BLaER1 treated with 17β-estradiol and CSF1 and Interleukin-3, amounts not matched to agents 10 nM and 100 nM (cell line): ENCODE measurements around the gene CSNK1G1.
"Not testable (repeated sequence)": the region's sequence is repeated elsewhere in the genome, so short reads cannot be mapped to it uniquely, and the experiment has no call there.

Experiments
- H3K27ac ChIP-seq, 11 experiments: shearing (Covaris generic); formaldehyde crosslinking; 2 replicates each; pipeline ENCODE4 v1.8.1; 2022
- H3K27me3 ChIP-seq, 11 experiments: shearing (Covaris generic); formaldehyde crosslinking; 2 replicates each; pipeline ENCODE4 v1.8.1; 2022
- H3K36me3 ChIP-seq, 11 experiments: shearing (Covaris generic); formaldehyde crosslinking; 2 replicates each; pipeline ENCODE4 v1.8.1; 2022
- H3K4me1 ChIP-seq, 10 experiments: shearing (Covaris generic); formaldehyde crosslinking; 2 replicates each; pipeline ENCODE4 v1.8.1; 2022
- H3K4me2 ChIP-seq, 11 experiments: shearing (Covaris generic); formaldehyde crosslinking; 2 replicates each; pipeline ENCODE4 v1.8.1; 2022
- H3K4me3 ChIP-seq, 10 experiments: shearing (Covaris generic); formaldehyde crosslinking; 2 replicates each; pipeline ENCODE4 v1.8.1; 2022
- H3K9ac ChIP-seq, 11 experiments: shearing (Covaris generic); formaldehyde crosslinking; 2 replicates each; pipeline ENCODE4 v1.8.1; 2022
- H3K9me3 ChIP-seq, 11 experiments: shearing (Covaris generic); formaldehyde crosslinking; replicated peaks in 1 of 11; 2 replicates each; pipeline ENCODE4 v1.8.1; 2022
- H4K20me1 ChIP-seq, 11 experiments: shearing (Covaris generic); formaldehyde crosslinking; 2 replicates each; pipeline ENCODE4 v1.8.1; 2022
- Cebpa-rat ChIP-seq, 11 experiments: shearing (Covaris generic); IDR thresholded peaks; 2 replicates each; pipeline ENCODE4 v1.8.1; 2022

CSNK1G1 gene

DNA sequence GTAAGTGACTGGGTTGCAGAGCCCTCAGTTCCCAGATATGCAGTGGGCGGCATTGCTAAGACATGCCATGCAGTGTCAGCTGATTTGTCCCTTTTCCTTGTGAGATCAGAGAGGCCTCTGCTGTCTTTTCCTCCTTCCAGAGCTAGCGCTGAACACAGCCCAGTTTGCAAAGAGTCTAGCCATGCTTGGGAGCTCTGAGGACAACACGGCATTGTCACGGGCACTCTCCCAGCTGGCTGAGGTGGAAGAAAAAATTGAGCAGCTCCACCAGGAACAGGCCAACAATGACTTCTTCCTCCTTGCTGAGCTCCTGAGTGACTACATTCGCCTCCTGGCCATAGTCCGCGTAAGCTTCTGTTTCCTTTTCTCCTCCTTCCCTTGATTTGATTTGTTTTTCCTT is 224.4 kb downstream of the CSNK1G1 start:
- H3K27ac ChIP-seq: no peak overlapping the region

DNA sequence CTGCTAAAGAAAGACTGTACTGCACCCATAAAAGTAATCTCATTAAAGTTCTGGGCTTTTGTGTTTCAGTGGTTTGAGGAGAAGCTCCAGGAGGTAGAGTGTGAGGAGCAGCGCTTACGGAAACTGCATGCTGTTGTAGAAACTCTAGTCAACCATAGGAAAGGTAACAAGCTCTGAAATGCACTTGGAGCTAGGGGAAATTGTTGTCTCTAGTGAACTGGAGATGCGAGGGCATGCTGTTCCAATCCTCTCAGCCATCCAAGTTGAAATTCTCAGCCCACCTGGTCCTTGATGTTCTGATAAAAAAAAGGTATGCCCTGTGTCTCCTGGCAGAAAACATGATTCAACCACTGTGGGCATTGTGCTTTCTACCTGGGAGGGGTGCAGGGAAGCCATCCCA is 225.8 kb downstream of the CSNK1G1 start:
- no peaks in the 10 kb centered on the region for H3K27me3 ChIP-seq
- H3K4me3 ChIP-seq: no peak overlapping the region
- TF ChIP-seq Cebpa-rat (IDR thresholded peaks at IDR 0.05): no peak
- H3K36me3 ChIP-seq: peaks cover 99 to 100% (median 100%) of the 10 kb centered on the region in 11 experiments
- no peak overlapping the region for H3K27ac ChIP-seq
- no peak overlapping the region for H3K4me2 ChIP-seq
- no peaks in the 10 kb centered on the region for H3K4me1 ChIP-seq
- no peak overlapping the region for H3K9ac ChIP-seq
- peaks cover 0 to 99% (median 16%) of the 10 kb centered on the region in 11 experiments; a peak in 14 of 22 replicates for H4K20me1 ChIP-seq
- no peaks in the 10 kb centered on the region for H3K9me3 ChIP-seq

More for the DNA sequence above, 224.4 kb downstream of the CSNK1G1 start:
- Histone ChIP-seq H3K27me3 (no peaks in the 10 kb centered on the region), H3K9me3 (no peaks in the 10 kb centered on the region), H3K9ac (no peak overlapping the region), H3K4me1 (peaks cover 0 to 7% (median 1%) of the 10 kb centered on the region in 10 experiments; a peak in 9 of 20 replicates), H3K36me3 (peaks cover 96 to 100% (median 100%) of the 10 kb centered on the region in 11 experiments), H3K4me3 (no peak overlapping the region), H3K4me2 (no peak overlapping the region), H4K20me1 (peaks cover 0 to 97% (median 16%) of the 10 kb centered on the region in 11 experiments; a peak in 15 of 22 replicates)
- no peak for TF ChIP-seq Cebpa-rat (IDR thresholded peaks at IDR 0.05)

DNA sequence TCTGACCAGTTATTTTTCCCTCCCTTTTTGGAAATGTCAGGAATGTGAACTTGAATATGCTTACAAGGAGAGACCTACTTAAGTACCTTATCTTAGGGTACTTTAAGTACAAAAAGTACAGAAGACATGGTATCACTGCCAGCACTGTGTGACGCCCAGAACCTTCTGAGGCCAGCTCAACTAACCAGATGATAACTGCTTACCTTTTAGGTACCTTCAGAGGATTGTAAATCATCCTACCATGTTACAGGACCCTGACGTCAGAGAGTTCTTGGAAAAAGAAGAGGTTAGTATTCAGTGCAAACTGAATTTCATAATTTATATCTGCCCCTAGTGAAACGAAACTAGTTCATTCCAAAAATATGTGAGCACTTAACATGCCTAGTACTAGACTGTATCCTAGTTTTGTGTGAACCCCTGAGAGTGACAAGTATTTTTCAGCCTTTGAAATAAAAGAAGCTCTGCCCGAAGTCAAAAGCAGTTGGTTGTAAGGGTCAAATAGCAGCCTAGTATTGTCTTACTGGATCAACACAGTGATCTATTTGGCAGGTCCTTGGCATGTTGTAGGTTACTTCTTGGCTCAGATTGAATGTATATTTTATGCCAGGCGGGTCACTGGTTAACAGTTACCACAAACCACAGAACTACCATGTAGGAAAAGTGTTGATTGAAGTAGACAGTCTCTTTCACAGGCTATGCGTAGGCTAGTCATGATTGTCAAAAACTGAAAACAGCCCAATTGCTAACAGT is 228.3 kb downstream of the CSNK1G1 start:
- Histone ChIP-seq H4K20me1 (peaks cover 0 to 99% (median 15%) of the 10 kb centered on the region in 11 experiments; a peak in 10 of 22 replicates), H3K36me3 (peaks cover 99 to 100% (median 100%) of the 10 kb centered on the region in 11 experiments), H3K27ac (no peak overlapping the region), H3K9ac (no peak overlapping the region), H3K4me2 (no peak overlapping the region), H3K27me3 (no peaks in the 10 kb centered on the region), H3K4me1 (no peaks in the 10 kb centered on the region), H3K4me3 (no peak overlapping the region), H3K9me3 (no peaks in the 10 kb centered on the region)
- no peak for TF ChIP-seq Cebpa-rat (IDR thresholded peaks at IDR 0.05)

DNA sequence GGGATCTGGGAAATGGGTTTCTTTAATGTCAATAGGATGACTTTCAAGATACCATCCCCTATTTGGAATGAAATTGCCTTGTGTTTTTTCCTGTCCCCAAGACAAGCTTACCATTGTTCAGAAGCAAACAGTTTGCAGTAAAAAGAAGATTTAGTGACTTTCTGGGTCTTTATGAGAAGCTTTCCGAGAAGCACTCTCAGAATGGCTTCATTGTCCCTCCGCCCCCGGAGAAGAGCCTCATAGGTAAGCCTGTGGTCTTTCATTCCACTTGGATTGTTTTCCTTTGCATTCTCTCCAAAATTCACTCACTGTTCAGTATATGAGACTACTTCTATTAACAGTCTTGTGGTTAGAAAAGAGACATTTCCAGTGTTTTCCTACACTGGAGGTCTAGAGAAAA is 230.0 kb downstream of the CSNK1G1 start:
- Histone ChIP-seq H4K20me1 (peaks cover 0 to 99% (median 8%) of the 10 kb centered on the region in 11 experiments; a peak in 12 of 22 replicates), H3K27me3 (no peaks in the 10 kb centered on the region), H3K4me2 (no peak overlapping the region), H3K27ac (no peak overlapping the region), H3K4me1 (no peaks in the 10 kb centered on the region), H3K9ac (no peak overlapping the region), H3K36me3 (peaks cover 99 to 100% (median 100%) of the 10 kb centered on the region in 11 experiments), H3K4me3 (no peak overlapping the region), H3K9me3 (no peaks in the 10 kb centered on the region)
- no peak for TF ChIP-seq Cebpa-rat (IDR thresholded peaks at IDR 0.05)

DNA sequence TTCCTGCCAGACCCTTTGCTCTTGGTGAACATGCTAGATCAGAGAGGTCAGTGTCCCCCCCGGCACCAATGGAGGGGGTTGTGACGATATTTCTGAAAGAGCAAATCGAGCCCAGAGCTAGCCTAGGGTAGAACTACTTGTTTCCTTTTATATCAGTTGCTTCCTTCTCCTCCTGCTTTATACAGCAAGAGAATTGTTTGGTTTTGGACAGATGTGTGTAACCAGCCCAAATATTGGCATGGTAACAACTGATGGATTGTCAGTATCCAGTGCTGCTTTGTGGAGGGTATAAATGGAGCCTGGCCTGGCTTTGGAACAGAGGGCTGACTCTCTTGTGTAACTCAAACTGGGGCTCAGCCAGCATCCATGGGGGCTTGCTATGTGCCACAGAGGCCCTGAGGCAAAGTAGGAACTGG is 233.0 kb downstream of the CSNK1G1 start:
- no peaks in the 10 kb centered on the region for H3K27me3 ChIP-seq
- no peak overlapping the region for H3K27ac ChIP-seq
- H3K4me2 ChIP-seq: no peak overlapping the region
- no peak overlapping the region for H3K4me3 ChIP-seq
- H3K4me1 ChIP-seq: no peaks in the 10 kb centered on the region
- TF ChIP-seq Cebpa-rat (IDR thresholded peaks at IDR 0.05): no peak
- no peak overlapping the region for H3K9ac ChIP-seq
- H4K20me1 ChIP-seq: peaks cover 0 to 99% (median 11%) of the 10 kb centered on the region in 11 experiments; a peak in 13 of 22 replicates
- H3K9me3 ChIP-seq: no peaks in the 10 kb centered on the region
- H3K36me3 ChIP-seq: peaks cover 99 to 100% (median 100%) of the 10 kb centered on the region in 11 experiments

DNA sequence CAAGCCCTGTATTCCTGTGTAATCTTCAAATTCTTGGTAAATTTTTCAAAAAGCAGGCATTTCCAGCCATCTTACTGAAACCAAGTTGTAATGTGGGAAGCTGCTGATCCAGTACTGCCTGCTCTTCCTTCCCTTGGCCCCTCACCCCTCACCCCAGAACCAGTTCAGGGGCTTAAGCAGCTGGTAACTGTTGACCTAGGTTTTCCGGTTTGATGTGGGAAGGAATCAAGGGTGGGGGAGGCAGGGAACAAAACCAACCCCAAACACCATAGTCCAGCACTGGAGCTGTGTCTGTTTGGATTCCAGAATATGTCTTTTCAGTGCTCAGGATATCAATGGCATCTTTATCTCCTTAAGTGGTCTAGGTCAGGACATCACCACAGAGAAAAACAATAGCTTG is 233.5 kb downstream of the CSNK1G1 start:
- Histone ChIP-seq H3K4me2 (no peak overlapping the region), H3K27me3 (no peaks in the 10 kb centered on the region), H3K9ac (no peak overlapping the region), H3K36me3 (peaks cover 99 to 100% (median 100%) of the 10 kb centered on the region in 11 experiments), H3K4me1 (no peaks in the 10 kb centered on the region), H3K27ac (no peak overlapping the region), H4K20me1 (peaks cover 0 to 99% (median 13%) of the 10 kb centered on the region in 11 experiments; a peak in 13 of 22 replicates), H3K9me3 (no peaks in the 10 kb centered on the region), H3K4me3 (no peak overlapping the region)
- no peak for TF ChIP-seq Cebpa-rat (IDR thresholded peaks at IDR 0.05)

DNA sequence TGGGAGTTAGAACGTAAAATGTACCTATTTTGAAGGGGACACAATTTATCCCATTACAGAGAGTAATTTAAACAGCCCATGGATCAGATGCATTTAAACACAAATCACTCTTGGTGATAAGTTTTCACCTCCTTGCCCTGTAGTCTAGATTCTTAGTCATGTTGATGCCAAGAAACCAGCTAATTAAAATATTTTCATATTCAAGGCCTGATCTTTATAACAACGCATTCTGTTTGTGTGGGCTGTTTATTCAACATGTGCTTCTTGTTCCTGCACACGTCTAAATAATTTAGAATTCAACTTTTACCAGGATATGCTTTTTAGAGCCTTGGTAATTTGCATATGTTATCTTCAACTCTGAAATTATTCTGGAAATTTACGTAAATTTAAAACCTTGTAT is 234.4 kb downstream of the CSNK1G1 start:
- peaks cover 99 to 100% (median 100%) of the 10 kb centered on the region in 11 experiments for H3K36me3 ChIP-seq
- H3K4me3 ChIP-seq: no peak overlapping the region
- no peak overlapping the region for H3K27ac ChIP-seq
- H4K20me1 ChIP-seq: peaks cover 0 to 99% (median 21%) of the 10 kb centered on the region in 11 experiments; a peak in 13 of 22 replicates
- H3K27me3 ChIP-seq: no peaks in the 10 kb centered on the region
- H3K4me2 ChIP-seq: no peak overlapping the region
- no peak for TF ChIP-seq Cebpa-rat (IDR thresholded peaks at IDR 0.05)
- no peaks in the 10 kb centered on the region for H3K9me3 ChIP-seq
- no peak overlapping the region for H3K9ac ChIP-seq
- no peaks in the 10 kb centered on the region for H3K4me1 ChIP-seq

DNA sequence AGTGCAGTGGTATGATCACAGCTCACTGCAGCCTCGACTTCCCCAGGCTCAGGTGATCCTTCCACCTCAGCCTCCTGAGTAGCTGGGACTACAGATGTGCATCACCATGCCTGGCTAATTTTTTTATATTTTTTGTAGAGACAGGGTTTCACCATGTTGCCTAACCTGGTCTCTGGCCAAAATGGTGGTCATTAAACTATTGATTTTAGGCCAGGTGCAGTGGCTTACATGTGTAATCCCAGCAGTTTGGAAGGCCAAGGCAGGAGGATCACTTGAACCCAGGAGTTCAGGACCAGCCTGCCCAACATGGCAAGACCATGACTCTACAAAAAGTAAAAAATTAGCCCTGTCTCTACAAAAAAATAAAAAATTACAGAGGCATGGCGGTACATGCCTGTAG is 235.7 kb downstream of the CSNK1G1 start:
- Histone ChIP-seq H4K20me1 (peaks cover 0 to 99% (median 26%) of the 10 kb centered on the region in 11 experiments; a peak in 16 of 22 replicates), H3K36me3 (peaks cover 98 to 100% (median 100%) of the 10 kb centered on the region in 11 experiments)
- not testable (repeated sequence) for H3K4me2 ChIP-seq, H3K9ac ChIP-seq, H3K27ac ChIP-seq, H3K9me3 ChIP-seq, H3K4me3 ChIP-seq, H3K27me3 ChIP-seq, H3K4me1 ChIP-seq

DNA sequence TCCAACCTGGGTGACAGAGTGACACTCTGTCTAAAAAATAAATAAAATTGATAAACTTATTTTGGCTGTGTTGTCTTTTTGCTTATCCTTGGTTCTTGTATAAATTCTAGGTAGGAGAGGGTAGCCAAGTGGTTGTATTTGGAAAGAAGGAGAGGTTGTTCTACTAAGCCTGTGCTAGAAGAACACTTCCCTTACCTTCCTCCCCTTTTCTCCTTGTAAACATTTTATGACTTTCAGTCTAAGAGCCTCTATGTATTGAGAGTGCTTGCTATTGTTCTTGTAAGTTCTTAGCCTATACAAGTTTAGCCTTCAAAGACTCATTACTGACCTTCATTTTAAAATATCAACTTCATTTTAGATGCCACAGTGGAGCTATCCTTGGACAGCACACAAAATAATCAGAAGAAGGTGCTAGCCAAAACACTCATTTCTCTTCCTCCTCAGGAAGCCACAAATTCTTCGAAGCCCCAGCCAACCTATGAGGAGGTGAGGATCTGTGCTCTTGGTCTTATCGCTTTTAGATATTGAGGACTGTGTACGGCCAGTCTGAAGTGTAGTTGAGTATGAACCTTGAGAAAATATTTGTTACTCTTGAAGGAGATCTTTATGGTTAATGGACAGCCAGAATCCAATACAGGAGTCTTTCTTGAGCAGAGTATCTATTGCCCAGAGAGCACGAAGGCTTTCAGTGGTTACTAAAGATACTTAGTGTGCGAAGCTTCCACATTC is 238.1 kb downstream of the CSNK1G1 start:
- Histone ChIP-seq H3K9me3 (no peaks in the 10 kb centered on the region), H3K4me1 (peaks cover 0 to 27% (median 2%) of the 10 kb centered on the region in 10 experiments; a peak in 9 of 20 replicates), H3K9ac (no peak overlapping the region), H3K4me2 (no peak overlapping the region), H3K27me3 (no peaks in the 10 kb centered on the region), H3K36me3 (peaks cover 98 to 100% (median 99%) of the 10 kb centered on the region in 11 experiments), H4K20me1 (peaks cover 0 to 100% (median 33%) of the 10 kb centered on the region in 11 experiments; a peak in 16 of 22 replicates), H3K27ac (no peak overlapping the region), H3K4me3 (no peak overlapping the region)
- no peak for TF ChIP-seq Cebpa-rat (IDR thresholded peaks at IDR 0.05)
